Measurements from ENCODE around the gene NUP54. TPM values are rescaled to one million over a fixed set of nuclear protein-coding genes. Genes with fewer than 3 reads are reported as not detected.

NUP54 gene, protein sequence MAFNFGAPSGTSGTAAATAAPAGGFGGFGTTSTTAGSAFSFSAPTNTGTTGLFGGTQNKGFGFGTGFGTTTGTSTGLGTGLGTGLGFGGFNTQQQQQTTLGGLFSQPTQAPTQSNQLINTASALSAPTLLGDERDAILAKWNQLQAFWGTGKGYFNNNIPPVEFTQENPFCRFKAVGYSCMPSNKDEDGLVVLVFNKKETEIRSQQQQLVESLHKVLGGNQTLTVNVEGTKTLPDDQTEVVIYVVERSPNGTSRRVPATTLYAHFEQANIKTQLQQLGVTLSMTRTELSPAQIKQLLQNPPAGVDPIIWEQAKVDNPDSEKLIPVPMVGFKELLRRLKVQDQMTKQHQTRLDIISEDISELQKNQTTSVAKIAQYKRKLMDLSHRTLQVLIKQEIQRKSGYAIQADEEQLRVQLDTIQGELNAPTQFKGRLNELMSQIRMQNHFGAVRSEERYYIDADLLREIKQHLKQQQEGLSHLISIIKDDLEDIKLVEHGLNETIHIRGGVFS
- total RNA-seq (2021) (76.2 to 84.5 TPM (median 79.3 TPM) in 3 replicates), Bru-seq, nascent RNA (percentile 95 among the genes with signal in this experiment)
- long read RNA-seq, experiment 1, transcript NUP54-211 (11 exons, 1,385 nt) = minor isoform, 9 of 228 reads
- long read RNA-seq, experiment 1, transcript NUP54-201 (12 exons, 2,367 nt) = major isoform, 162 of 228 reads
- long read RNA-seq, experiment 1, partial matches to known transcripts = 17 of 228 reads
- long read RNA-seq, experiment 1, other reads (novel, unspliced or antisense) = 36 of 228 reads
- long read RNA-seq, experiment 2, transcript NUP54-201 (12 exons, 2,367 nt) = major isoform, 35 of 87 reads
- long read RNA-seq, experiment 2, partial matches to known transcripts = 23 of 87 reads
- long read RNA-seq, experiment 2, other reads (novel, unspliced or antisense) = 25 of 87 reads
- long read RNA-seq, experiment 3, transcript NUP54-211 (11 exons, 1,385 nt) = minor isoform, 15 of 318 reads
- long read RNA-seq, experiment 3, transcript NUP54-217 (11 exons, 1,563 nt) = minor isoform, 5 of 318 reads
- long read RNA-seq, experiment 3, transcript NUP54-201 (12 exons, 2,367 nt) = major isoform, 238 of 318 reads
- long read RNA-seq, experiment 3, partial matches to known transcripts = 13 of 318 reads
- long read RNA-seq, experiment 3, other reads (novel, unspliced or antisense) = 45 of 318 reads

DNA sequence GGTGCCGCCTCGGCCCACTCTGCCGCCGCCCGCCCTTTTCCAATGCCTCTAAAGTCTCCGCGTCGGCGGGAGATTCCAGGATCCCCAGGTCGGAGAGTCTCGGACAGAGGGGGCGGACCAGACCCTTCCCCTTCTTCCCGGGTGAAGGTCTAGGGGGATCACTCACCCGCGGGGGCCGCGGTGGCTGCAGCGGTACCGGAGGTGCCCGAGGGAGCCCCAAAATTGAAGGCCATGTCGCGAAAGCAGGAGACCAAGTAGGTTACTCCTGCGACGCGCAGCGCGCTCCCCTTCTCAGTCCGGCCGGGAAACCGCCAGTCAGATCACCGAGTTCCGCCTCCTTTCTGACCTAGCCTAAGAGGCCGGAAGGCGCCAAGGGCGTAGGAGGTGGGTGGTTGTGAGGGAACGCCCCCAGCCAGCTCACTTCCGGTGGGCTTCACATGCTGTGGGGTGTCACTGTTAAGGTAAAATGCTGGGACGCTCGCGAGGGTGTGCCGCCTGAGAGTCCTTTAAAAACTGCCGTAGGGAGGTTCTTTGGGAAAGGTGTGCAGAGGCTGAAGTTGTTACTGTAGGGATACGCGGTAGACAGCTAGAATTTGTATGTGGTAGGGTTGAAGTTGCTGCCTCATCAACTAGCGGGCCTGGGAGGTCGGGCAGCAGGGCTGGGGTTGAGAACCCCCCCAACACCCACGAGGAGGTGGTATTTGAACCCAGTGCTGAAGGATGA is at the start of gene NUP54:
NUP54 (minus strand) TSS at position 256 of the 724 bp plus-strand sequence; CDS start at position 233, 23 bp downstream.
- Mint-ChIP-seq H3K4me1 (peaks cover 26% of the 10 kb centered on the region), H3K27ac (peak within 1 kb of the TSS; percentile 95), H3K4me3 (peak within 1 kb of the TSS; percentile 99), H3K9me3 (peaks cover 6% of the 10 kb centered on the region), H3K36me3 (peaks cover 12% of the 10 kb centered on the region), H3K27me3 (ENCODE audit: low read depth) (no peaks in the 10 kb centered on the region)
- CTCF ChIA-PET = interaction anchor here (1.4 kb wide), 1 partner anchor 232 kb away, joined by 3 read pairs; no protein-coding TSS in a partner anchor
- peak; percentile 95 for DNase-seq (ENCODE audit: low spot score)
- ATAC-seq = peak; percentile 93
- POLR2A ChIA-PET = interaction anchor here (0.8 kb wide), 1 partner anchor 11 kb away, joined by 3 read pairs; no protein-coding TSS in a partner anchor
- TF ChIP-seq, protein P1, sequence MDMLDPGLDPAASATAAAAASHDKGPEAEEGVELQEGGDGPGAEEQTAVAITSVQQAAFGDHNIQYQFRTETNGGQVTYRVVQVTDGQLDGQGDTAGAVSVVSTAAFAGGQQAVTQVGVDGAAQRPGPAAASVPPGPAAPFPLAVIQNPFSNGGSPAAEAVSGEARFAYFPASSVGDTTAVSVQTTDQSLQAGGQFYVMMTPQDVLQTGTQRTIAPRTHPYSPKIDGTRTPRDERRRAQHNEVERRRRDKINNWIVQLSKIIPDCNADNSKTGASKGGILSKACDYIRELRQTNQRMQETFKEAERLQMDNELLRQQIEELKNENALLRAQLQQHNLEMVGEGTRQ (CRISPR knock-in tag; IDR thresholded peaks at IDR 0.05) = no peak; the same call in 1 of the 2 replicates
- 0 out of 2 replicates have a peak, but pooled peaks have one; percentile 50 for TF ChIP-seq ZBTB21 (CRISPR knock-in tag; IDR thresholded peaks at IDR 0.05; ENCODE audit: borderline replicate concordance)
- TF ChIP-seq, protein P2, sequence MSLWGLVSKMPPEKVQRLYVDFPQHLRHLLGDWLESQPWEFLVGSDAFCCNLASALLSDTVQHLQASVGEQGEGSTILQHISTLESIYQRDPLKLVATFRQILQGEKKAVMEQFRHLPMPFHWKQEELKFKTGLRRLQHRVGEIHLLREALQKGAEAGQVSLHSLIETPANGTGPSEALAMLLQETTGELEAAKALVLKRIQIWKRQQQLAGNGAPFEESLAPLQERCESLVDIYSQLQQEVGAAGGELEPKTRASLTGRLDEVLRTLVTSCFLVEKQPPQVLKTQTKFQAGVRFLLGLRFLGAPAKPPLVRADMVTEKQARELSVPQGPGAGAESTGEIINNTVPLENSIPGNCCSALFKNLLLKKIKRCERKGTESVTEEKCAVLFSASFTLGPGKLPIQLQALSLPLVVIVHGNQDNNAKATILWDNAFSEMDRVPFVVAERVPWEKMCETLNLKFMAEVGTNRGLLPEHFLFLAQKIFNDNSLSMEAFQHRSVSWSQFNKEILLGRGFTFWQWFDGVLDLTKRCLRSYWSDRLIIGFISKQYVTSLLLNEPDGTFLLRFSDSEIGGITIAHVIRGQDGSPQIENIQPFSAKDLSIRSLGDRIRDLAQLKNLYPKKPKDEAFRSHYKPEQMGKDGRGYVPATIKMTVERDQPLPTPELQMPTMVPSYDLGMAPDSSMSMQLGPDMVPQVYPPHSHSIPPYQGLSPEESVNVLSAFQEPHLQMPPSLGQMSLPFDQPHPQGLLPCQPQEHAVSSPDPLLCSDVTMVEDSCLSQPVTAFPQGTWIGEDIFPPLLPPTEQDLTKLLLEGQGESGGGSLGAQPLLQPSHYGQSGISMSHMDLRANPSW (CRISPR knock-in tag; conservative IDR thresholded peaks at IDR 0.05; ENCODE audit: low read depth) = no peak
- TF ChIP-seq ETV6 (CRISPR knock-in tag; IDR thresholded peaks at IDR 0.05) = peak; percentile 70
- TF ChIP-seq CREM (CRISPR knock-in tag; IDR thresholded peaks at IDR 0.05) = peak; percentile 91
- TF ChIP-seq HMGA2 (CRISPR knock-in tag; IDR thresholded peaks at IDR 0.05) = no peak; the same call in 1 of the 2 replicates
- TF ChIP-seq TP53 (CRISPR knock-in tag; IDR thresholded peaks at IDR 0.05) = 0 out of 2 replicates have a peak, but pooled peaks have one; percentile 59
- TF ChIP-seq NR3C1 (CRISPR knock-in tag; conservative IDR thresholded peaks at IDR 0.05; ENCODE audit: low read depth) = no peak
- TF ChIP-seq, protein P3, sequence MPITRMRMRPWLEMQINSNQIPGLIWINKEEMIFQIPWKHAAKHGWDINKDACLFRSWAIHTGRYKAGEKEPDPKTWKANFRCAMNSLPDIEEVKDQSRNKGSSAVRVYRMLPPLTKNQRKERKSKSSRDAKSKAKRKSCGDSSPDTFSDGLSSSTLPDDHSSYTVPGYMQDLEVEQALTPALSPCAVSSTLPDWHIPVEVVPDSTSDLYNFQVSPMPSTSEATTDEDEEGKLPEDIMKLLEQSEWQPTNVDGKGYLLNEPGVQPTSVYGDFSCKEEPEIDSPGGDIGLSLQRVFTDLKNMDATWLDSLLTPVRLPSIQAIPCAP (CRISPR knock-in tag; IDR thresholded peaks at IDR 0.05) = peak; percentile 48
- 0 out of 2 replicates have a peak, but pooled peaks have one; percentile 32 for TF ChIP-seq ZNF219 (CRISPR knock-in tag; IDR thresholded peaks at IDR 0.05; ENCODE audit: borderline replicate concordance)
- TF ChIP-seq FOXP1 (CRISPR knock-in tag; IDR thresholded peaks at IDR 0.05; ENCODE audit: borderline replicate concordance) = peak; percentile 85
- TF ChIP-seq, protein P4, sequence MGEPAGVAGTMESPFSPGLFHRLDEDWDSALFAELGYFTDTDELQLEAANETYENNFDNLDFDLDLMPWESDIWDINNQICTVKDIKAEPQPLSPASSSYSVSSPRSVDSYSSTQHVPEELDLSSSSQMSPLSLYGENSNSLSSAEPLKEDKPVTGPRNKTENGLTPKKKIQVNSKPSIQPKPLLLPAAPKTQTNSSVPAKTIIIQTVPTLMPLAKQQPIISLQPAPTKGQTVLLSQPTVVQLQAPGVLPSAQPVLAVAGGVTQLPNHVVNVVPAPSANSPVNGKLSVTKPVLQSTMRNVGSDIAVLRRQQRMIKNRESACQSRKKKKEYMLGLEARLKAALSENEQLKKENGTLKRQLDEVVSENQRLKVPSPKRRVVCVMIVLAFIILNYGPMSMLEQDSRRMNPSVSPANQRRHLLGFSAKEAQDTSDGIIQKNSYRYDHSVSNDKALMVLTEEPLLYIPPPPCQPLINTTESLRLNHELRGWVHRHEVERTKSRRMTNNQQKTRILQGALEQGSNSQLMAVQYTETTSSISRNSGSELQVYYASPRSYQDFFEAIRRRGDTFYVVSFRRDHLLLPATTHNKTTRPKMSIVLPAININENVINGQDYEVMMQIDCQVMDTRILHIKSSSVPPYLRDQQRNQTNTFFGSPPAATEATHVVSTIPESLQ (CRISPR knock-in tag; IDR thresholded peaks at IDR 0.05) = no peak
- TF ChIP-seq SP1 (CRISPR knock-in tag; conservative IDR thresholded peaks at IDR 0.05) = peak; percentile 98
- peak; percentile 72; the same call in 1 of the 2 replicates for TF ChIP-seq RELA (CRISPR knock-in tag; IDR thresholded peaks at IDR 0.05; ENCODE audit: borderline replicate concordance)
- TF ChIP-seq SMAD4 (CRISPR knock-in tag; IDR thresholded peaks at IDR 0.05) = no peak
- TF ChIP-seq GTF2I (CRISPR knock-in tag; conservative IDR thresholded peaks at IDR 0.05) = no peak
- TF ChIP-seq, protein P5, sequence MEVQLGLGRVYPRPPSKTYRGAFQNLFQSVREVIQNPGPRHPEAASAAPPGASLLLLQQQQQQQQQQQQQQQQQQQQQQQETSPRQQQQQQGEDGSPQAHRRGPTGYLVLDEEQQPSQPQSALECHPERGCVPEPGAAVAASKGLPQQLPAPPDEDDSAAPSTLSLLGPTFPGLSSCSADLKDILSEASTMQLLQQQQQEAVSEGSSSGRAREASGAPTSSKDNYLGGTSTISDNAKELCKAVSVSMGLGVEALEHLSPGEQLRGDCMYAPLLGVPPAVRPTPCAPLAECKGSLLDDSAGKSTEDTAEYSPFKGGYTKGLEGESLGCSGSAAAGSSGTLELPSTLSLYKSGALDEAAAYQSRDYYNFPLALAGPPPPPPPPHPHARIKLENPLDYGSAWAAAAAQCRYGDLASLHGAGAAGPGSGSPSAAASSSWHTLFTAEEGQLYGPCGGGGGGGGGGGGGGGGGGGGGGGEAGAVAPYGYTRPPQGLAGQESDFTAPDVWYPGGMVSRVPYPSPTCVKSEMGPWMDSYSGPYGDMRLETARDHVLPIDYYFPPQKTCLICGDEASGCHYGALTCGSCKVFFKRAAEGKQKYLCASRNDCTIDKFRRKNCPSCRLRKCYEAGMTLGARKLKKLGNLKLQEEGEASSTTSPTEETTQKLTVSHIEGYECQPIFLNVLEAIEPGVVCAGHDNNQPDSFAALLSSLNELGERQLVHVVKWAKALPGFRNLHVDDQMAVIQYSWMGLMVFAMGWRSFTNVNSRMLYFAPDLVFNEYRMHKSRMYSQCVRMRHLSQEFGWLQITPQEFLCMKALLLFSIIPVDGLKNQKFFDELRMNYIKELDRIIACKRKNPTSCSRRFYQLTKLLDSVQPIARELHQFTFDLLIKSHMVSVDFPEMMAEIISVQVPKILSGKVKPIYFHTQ (CRISPR knock-in tag; IDR thresholded peaks at IDR 0.05) = 0 out of 2 replicates have a peak, but pooled peaks have one; percentile 60
- TF ChIP-seq FOXK1 (CRISPR knock-in tag; IDR thresholded peaks at IDR 0.05) = peak; percentile 88; the same call in 1 of the 2 replicates
- TF ChIP-seq, protein P6, sequence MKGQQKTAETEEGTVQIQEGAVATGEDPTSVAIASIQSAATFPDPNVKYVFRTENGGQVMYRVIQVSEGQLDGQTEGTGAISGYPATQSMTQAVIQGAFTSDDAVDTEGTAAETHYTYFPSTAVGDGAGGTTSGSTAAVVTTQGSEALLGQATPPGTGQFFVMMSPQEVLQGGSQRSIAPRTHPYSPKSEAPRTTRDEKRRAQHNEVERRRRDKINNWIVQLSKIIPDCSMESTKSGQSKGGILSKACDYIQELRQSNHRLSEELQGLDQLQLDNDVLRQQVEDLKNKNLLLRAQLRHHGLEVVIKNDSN (CRISPR knock-in tag; IDR thresholded peaks at IDR 0.05) = peak; percentile 57
- TF ChIP-seq CREB1 (CRISPR knock-in tag; IDR thresholded peaks at IDR 0.05) = no peak

Data from WTC11 (cell line).